HG03575 (cell line): ENCODE results near the gene PRKCE.

ENCODE experiments used
- ATAC-seq: cut with Tn5 transposase; IDR thresholded peaks from one replicate; pipeline ENCODE4 v1.9.1; 2021; ENCODE audit not compliant: unreplicated experiment, insufficient number of reproducible peaks, low FRiP score; ENCODE audit errors: extremely low read depth

PRKCE gene

GRCh38 chr2:45688479-45689298 lies 37.2 kb downstream of the PRKCE start:
- no peak for ATAC-seq

- no peak for ATAC-seq
Measured at GRCh38 chr2:45690231-45690630, 38.8 kb downstream of the PRKCE start.

GRCh38 chr2:45691171-45691999 lies 39.9 kb downstream of the PRKCE start:
- ATAC-seq, result peak; percentile 33

GRCh38 chr2:45692566-45692965 lies 41.1 kb downstream of the PRKCE start:
- ATAC-seq, result no peak

GRCh38 chr2:45695480-45696007 lies 44.1 kb downstream of the PRKCE start:
- ATAC-seq, result peak; percentile 46

- no peak for ATAC-seq
Measured at GRCh38 chr2:45696708-45697107, 45.2 kb downstream of the PRKCE start.

GRCh38 chr2:45697190-45697589 lies 45.7 kb downstream of the PRKCE start:
- no peak for ATAC-seq

- no peak for ATAC-seq
Measured at GRCh38 chr2:45698554-45698953, 47.1 kb downstream of the PRKCE start.

- ATAC-seq, result no peak
Measured at GRCh38 chr2:45699032-45699658, 47.7 kb downstream of the PRKCE start.

- no peak for ATAC-seq
Measured at GRCh38 chr2:45700407-45701013, 49.0 kb downstream of the PRKCE start.

GRCh38 chr2:45705233-45705632 lies 53.8 kb downstream of the PRKCE start:
- no peak for ATAC-seq

- ATAC-seq, result no peak
Measured at GRCh38 chr2:45706033-45706432, 54.6 kb downstream of the PRKCE start.

GRCh38 chr2:45707006-45707405 lies 55.5 kb downstream of the PRKCE start:
- no peak for ATAC-seq

GRCh38 chr2:45707661-45708060 lies 56.2 kb downstream of the PRKCE start:
- no peak for ATAC-seq

GRCh38 chr2:45708501-45708900 lies 57.0 kb downstream of the PRKCE start:
- ATAC-seq, result no peak

GRCh38 chr2:45709137-45709536 lies 57.7 kb downstream of the PRKCE start:
- no peak for ATAC-seq

- ATAC-seq, result no peak
Measured at GRCh38 chr2:45710468-45710867, 59.0 kb downstream of the PRKCE start.

GRCh38 chr2:45711224-45711623 lies 59.7 kb downstream of the PRKCE start:
- ATAC-seq, result no peak

- ATAC-seq, result no peak
Measured at GRCh38 chr2:45712570-45712969, 61.1 kb downstream of the PRKCE start.
